ENCODE data around the gene TTC28.
A peak's percentile ranks its signal among the peaks of the same experiment; 100 is the strongest.

DNA sequence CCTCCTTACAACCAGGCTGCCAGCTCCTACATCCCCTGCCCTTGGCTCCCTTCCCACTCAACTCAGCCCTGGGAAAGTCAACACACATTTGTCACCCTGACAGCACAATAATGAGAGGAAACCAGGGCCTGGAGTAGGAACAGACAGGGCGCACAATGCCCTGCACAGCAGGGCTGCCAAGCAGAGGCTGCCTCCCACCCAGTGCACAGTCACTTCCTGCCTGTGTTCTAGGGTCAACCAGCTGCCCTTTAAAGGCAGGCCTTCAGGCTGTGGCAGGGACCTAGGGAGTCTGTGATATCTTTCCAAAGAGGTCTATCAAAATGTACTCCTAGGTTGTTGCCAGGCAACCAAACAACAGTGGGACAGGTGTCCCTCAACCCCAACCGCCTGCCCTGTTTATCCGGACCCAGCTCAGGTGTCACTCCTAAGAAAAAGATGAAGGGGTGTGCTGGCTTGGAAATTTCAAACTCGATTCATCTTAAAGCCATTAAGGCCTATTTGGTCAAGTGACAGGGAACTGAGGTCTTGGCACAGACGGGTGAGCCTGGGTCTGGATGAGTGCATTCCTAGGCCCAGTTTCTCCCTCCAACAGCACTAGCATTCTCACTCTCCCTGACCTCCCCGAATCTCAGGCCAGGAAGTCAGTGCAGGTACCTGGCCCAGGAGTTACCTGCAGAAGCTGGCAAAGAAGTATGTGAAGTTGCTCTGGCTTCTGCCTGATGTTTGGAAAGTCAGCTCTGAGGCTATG lies 650.3 kb downstream of the TTC28 start:
- TF ChIP-seq, protein P1, sequence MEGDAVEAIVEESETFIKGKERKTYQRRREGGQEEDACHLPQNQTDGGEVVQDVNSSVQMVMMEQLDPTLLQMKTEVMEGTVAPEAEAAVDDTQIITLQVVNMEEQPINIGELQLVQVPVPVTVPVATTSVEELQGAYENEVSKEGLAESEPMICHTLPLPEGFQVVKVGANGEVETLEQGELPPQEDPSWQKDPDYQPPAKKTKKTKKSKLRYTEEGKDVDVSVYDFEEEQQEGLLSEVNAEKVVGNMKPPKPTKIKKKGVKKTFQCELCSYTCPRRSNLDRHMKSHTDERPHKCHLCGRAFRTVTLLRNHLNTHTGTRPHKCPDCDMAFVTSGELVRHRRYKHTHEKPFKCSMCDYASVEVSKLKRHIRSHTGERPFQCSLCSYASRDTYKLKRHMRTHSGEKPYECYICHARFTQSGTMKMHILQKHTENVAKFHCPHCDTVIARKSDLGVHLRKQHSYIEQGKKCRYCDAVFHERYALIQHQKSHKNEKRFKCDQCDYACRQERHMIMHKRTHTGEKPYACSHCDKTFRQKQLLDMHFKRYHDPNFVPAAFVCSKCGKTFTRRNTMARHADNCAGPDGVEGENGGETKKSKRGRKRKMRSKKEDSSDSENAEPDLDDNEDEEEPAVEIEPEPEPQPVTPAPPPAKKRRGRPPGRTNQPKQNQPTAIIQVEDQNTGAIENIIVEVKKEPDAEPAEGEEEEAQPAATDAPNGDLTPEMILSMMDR (IDR thresholded peaks at IDR 0.05): no peak
- peak in 3 of 4 donors; percentile 15 to 44 (median 34) for TF ChIP-seq POLR2AphosphoS5 (IDR thresholded peaks at IDR 0.05)

All from sigmoid colon (tissue), 4 donors.